Mononuclear cell (primary cell): ENCODE results near the gene ADGRB3. TPM values are rescaled to one million over a fixed set of nuclear protein-coding genes. Genes with fewer than 3 reads are reported as not detected.

Experiments
- H3K27me3 ChIP-seq: 2 replicates; pipeline ENCODE4 v1.6.0; 2011; ENCODE audit warnings: low read length, control low read depth; ENCODE audit not compliant: insufficient read depth
- H3K4me1 ChIP-seq: 2 replicates; pipeline ENCODE4 v1.5.1; 2011; ENCODE audit warnings: mild to moderate bottlenecking, low read length, control low read depth; ENCODE audit not compliant: insufficient read depth
- H3K4me3 ChIP-seq: 2 replicates; pipeline ENCODE4 v1.5.1; 2011; ENCODE audit warnings: mild to moderate bottlenecking, low read length, moderate library complexity
- H3K9me3 ChIP-seq: 2 replicates; pipeline ENCODE4 v1.5.1; 2011; ENCODE audit warnings: low read depth, mild to moderate bottlenecking, control low read depth, low read length
- total RNA-seq: library from RNA; depleted of rRNA; stranded (reverse); fragments of >200 nt; gene quantifications from one replicate; pipeline ENCODE4 v1.2.3, GENCODE V29; 2012

Gene ADGRB3
- total RNA-seq, 1 donor = 0.10 TPM

- H3K9me3 ChIP-seq = no peaks in the 10 kb centered on the region
- no peaks in the 10 kb centered on the region for H3K4me1 ChIP-seq
- no peaks in the 10 kb centered on the region for H3K27me3 ChIP-seq
- H3K4me3 ChIP-seq = no peak overlapping the region
These were observed 546.9 kb downstream of the ADGRB3 start for GRCh38 chr6:69181964-69182363.

- H3K4me3 ChIP-seq = no peak overlapping the region
- H3K27me3 ChIP-seq = no peaks in the 10 kb centered on the region
- H3K9me3 ChIP-seq = no peaks in the 10 kb centered on the region
- no peaks in the 10 kb centered on the region for H3K4me1 ChIP-seq
These were observed 550.2 kb downstream of the ADGRB3 start for GRCh38 chr6:69185276-69185675.

GRCh38 chr6:69202768-69203167 is 567.7 kb downstream of the ADGRB3 start:
- Histone ChIP-seq H3K27me3 (no peaks in the 10 kb centered on the region), H3K9me3 (no peaks in the 10 kb centered on the region), H3K4me1 (no peaks in the 10 kb centered on the region), H3K4me3 (no peak overlapping the region)

- no peaks in the 10 kb centered on the region for H3K9me3 ChIP-seq
- H3K4me3 ChIP-seq = no peak overlapping the region
- no peaks in the 10 kb centered on the region for H3K4me1 ChIP-seq
- H3K27me3 ChIP-seq = no peaks in the 10 kb centered on the region
These were observed 581.0 kb downstream of the ADGRB3 start for GRCh38 chr6:69216127-69216526.

GRCh38 chr6:69217343-69217742 is 582.3 kb downstream of the ADGRB3 start:
- H3K27me3 ChIP-seq = no peaks in the 10 kb centered on the region
- H3K4me1 ChIP-seq = no peaks in the 10 kb centered on the region
- no peak overlapping the region for H3K4me3 ChIP-seq
- no peaks in the 10 kb centered on the region for H3K9me3 ChIP-seq

- H3K9me3 ChIP-seq = no peaks in the 10 kb centered on the region
- no peak overlapping the region for H3K4me3 ChIP-seq
- H3K4me1 ChIP-seq = no peaks in the 10 kb centered on the region
- no peaks in the 10 kb centered on the region for H3K27me3 ChIP-seq
These were observed 585.3 kb downstream of the ADGRB3 start for GRCh38 chr6:69220375-69220774.

- no peak overlapping the region for H3K4me3 ChIP-seq
- no peaks in the 10 kb centered on the region for H3K27me3 ChIP-seq
- H3K4me1 ChIP-seq = no peaks in the 10 kb centered on the region
- H3K9me3 ChIP-seq = no peaks in the 10 kb centered on the region
These were observed 596.9 kb downstream of the ADGRB3 start for GRCh38 chr6:69232008-69232407.

GRCh38 chr6:69232496-69232895 is 597.4 kb downstream of the ADGRB3 start:
- Histone ChIP-seq H3K27me3 (no peaks in the 10 kb centered on the region), H3K4me1 (no peaks in the 10 kb centered on the region), H3K4me3 (no peak overlapping the region), H3K9me3 (no peaks in the 10 kb centered on the region)

GRCh38 chr6:69232911-69233448 is 597.9 kb downstream of the ADGRB3 start:
- H3K4me3 ChIP-seq = no peak overlapping the region
- no peaks in the 10 kb centered on the region for H3K9me3 ChIP-seq

GRCh38 chr6:69238067-69238466 is 603.0 kb downstream of the ADGRB3 start:
- Histone ChIP-seq H3K4me1 (no peaks in the 10 kb centered on the region), H3K27me3 (no peaks in the 10 kb centered on the region), H3K4me3 (no peak overlapping the region), H3K9me3 (no peaks in the 10 kb centered on the region)

More at GRCh38 chr6:69232911-69233448, 597.9 kb downstream of the ADGRB3 start:
- Histone ChIP-seq H3K4me1 (no peaks in the 10 kb centered on the region), H3K27me3 (no peaks in the 10 kb centered on the region)

- no peaks in the 10 kb centered on the region for H3K9me3 ChIP-seq
These were observed 611.9 kb downstream of the ADGRB3 start for GRCh38 chr6:69246983-69247382.

GRCh38 chr6:69261010-69261409 is 625.9 kb downstream of the ADGRB3 start:
- no peak overlapping the region for H3K4me3 ChIP-seq
- H3K27me3 ChIP-seq = no peaks in the 10 kb centered on the region
- no peaks in the 10 kb centered on the region for H3K4me1 ChIP-seq
- peaks cover 8% of the 10 kb centered on the region for H3K9me3 ChIP-seq

More at GRCh38 chr6:69246983-69247382, 611.9 kb downstream of the ADGRB3 start:
- Histone ChIP-seq H3K4me1 (no peaks in the 10 kb centered on the region), H3K27me3 (no peaks in the 10 kb centered on the region), H3K4me3 (no peak overlapping the region)

- no peak overlapping the region for H3K4me3 ChIP-seq
- no peaks in the 10 kb centered on the region for H3K27me3 ChIP-seq
- H3K9me3 ChIP-seq = no peaks in the 10 kb centered on the region
- H3K4me1 ChIP-seq = no peaks in the 10 kb centered on the region
These were observed 628.2 kb downstream of the ADGRB3 start for GRCh38 chr6:69263297-69263696.

GRCh38 chr6:69265090-69265489 is 630.0 kb downstream of the ADGRB3 start:
- Histone ChIP-seq H3K4me3 (no peak overlapping the region), H3K4me1 (no peaks in the 10 kb centered on the region), H3K9me3 (no peaks in the 10 kb centered on the region), H3K27me3 (no peaks in the 10 kb centered on the region)

- Histone ChIP-seq H3K4me1 (no peaks in the 10 kb centered on the region), H3K27me3 (no peaks in the 10 kb centered on the region), H3K4me3 (no peak overlapping the region), H3K9me3 (no peaks in the 10 kb centered on the region)
These were observed 630.6 kb downstream of the ADGRB3 start for GRCh38 chr6:69265706-69266105.

- Histone ChIP-seq H3K4me3 (no peak overlapping the region), H3K4me1 (no peaks in the 10 kb centered on the region), H3K27me3 (no peaks in the 10 kb centered on the region), H3K9me3 (no peaks in the 10 kb centered on the region)
These were observed 641.1 kb downstream of the ADGRB3 start for GRCh38 chr6:69276204-69276603.
